ENCODE measurements around the gene CSF3.

The CSF3 gene

DNA sequence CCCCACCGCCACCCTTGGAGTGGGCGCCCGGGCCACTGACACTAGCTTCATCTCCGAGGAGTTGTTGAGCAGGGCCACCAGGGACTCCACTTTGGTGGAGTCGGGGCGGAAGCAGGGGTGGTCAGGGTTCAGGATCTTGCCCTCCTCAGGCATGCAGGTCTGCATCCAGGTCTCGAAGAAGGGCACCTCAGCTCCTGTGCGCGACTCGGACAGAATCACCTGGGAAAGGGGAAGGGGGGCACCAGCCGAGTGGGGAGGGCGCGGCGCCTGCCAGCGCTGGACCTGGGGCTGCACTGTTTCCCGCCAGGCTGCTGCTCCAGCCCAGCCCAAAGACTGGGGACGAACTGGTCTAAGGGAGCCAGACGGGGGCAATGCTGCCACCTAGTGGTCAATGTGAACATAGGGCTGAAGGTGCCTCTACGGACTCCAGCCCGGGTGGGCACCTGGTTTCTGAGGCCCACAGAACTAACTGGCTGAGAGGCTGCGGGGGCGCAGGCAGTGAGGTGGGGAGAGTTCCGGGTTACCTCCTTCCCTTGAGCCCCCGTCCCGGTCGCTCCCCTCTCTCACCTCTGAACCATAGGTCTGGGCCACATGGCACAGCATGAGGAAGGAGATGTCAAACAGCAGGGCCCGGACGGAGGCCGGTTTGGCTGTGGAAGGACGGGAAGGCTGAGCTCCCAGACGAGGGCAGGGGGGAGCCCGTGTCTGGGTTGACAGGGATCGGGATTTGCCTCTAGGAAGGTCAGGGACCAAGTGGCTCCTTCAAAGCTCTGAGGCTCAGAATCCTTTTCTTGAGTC, 11.8 kb downstream of the CSF3 start:
- peak; percentile 99 for ATAC-seq
- TF ChIP-seq, protein P1, sequence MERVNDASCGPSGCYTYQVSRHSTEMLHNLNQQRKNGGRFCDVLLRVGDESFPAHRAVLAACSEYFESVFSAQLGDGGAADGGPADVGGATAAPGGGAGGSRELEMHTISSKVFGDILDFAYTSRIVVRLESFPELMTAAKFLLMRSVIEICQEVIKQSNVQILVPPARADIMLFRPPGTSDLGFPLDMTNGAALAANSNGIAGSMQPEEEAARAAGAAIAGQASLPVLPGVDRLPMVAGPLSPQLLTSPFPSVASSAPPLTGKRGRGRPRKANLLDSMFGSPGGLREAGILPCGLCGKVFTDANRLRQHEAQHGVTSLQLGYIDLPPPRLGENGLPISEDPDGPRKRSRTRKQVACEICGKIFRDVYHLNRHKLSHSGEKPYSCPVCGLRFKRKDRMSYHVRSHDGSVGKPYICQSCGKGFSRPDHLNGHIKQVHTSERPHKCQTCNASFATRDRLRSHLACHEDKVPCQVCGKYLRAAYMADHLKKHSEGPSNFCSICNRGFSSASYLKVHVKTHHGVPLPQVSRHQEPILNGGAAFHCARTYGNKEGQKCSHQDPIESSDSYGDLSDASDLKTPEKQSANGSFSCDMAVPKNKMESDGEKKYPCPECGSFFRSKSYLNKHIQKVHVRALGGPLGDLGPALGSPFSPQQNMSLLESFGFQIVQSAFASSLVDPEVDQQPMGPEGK (CRISPR knock-in tag; IDR thresholded peaks at IDR 0.05; ENCODE audit: borderline replicate concordance), result no peak
- no peak for TF ChIP-seq PPARA (CRISPR knock-in tag; IDR thresholded peaks at IDR 0.05; ENCODE audit: borderline replicate concordance)
- TF ChIP-seq ZFP3 (CRISPR knock-in tag; IDR thresholded peaks at IDR 0.05), result no peak
- no peak for TF ChIP-seq ARNTL (CRISPR knock-in tag; IDR thresholded peaks at IDR 0.05; ENCODE audit: borderline replicate concordance, low read depth)
- no peak for TF ChIP-seq TCF4 (CRISPR knock-in tag; IDR thresholded peaks at IDR 0.05; ENCODE audit: borderline replicate concordance)
- TF ChIP-seq ZNF8 (CRISPR knock-in tag; IDR thresholded peaks at IDR 0.05), result no peak
- no peak for TF ChIP-seq SNAI2 (CRISPR knock-in tag; IDR thresholded peaks at IDR 0.05)

DNA sequence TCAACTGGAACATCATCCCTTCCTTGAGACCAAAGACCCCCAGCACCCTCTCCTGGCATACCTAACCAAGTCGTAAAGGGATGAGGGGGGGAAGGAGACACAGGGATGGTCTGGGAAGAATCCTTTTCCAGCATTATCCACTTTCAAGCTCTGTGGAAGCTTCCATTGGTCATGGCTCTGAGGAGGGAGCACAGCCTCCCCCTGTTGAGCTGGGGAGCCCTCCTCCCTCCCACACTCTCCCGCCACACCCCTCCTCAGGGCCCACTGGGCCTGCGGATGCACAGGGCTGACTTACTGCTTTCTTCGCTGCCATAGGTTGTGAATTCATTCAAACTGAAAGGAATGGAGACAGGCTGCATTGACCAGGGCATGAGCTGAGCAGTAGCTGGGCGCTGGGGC, 12.4 kb downstream of the CSF3 start:
- TF ChIP-seq, protein P1 (CRISPR knock-in tag; IDR thresholded peaks at IDR 0.05; ENCODE audit: borderline replicate concordance), result no peak
- TF ChIP-seq TOX (CRISPR knock-in tag; IDR thresholded peaks at IDR 0.05; ENCODE audit: borderline replicate concordance), result no peak
- TF ChIP-seq OSR1 (CRISPR knock-in tag; IDR thresholded peaks at IDR 0.05), result no peak
- no peak for TF ChIP-seq ZC3H10 (CRISPR knock-in tag; IDR thresholded peaks at IDR 0.05)
- no peak for TF ChIP-seq ZNF565 (CRISPR knock-in tag; conservative IDR thresholded peaks at IDR 0.05; ENCODE audit: low read depth)
- TF ChIP-seq, protein P2, sequence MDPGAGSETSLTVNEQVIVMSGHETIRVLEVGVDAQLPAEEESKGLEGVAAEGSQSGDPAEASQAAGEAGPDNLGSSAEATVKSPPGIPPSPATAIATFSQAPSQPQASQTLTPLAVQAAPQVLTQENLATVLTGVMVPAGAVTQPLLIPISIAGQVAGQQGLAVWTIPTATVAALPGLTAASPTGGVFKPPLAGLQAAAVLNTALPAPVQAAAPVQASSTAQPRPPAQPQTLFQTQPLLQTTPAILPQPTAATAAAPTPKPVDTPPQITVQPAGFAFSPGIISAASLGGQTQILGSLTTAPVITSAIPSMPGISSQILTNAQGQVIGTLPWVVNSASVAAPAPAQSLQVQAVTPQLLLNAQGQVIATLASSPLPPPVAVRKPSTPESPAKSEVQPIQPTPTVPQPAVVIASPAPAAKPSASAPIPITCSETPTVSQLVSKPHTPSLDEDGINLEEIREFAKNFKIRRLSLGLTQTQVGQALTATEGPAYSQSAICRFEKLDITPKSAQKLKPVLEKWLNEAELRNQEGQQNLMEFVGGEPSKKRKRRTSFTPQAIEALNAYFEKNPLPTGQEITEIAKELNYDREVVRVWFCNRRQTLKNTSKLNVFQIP (CRISPR knock-in tag; IDR thresholded peaks at IDR 0.05; ENCODE audit: borderline replicate concordance, low read depth), result no peak
- no peak for TF ChIP-seq PPARA (CRISPR knock-in tag; IDR thresholded peaks at IDR 0.05; ENCODE audit: borderline replicate concordance)
- TF ChIP-seq ZNF8 (CRISPR knock-in tag; IDR thresholded peaks at IDR 0.05), result no peak
- TF ChIP-seq ARNTL (CRISPR knock-in tag; IDR thresholded peaks at IDR 0.05; ENCODE audit: borderline replicate concordance, low read depth), result no peak
- TF ChIP-seq ESRRG (CRISPR knock-in tag; IDR thresholded peaks at IDR 0.05), result no peak
- TF ChIP-seq TCF4 (CRISPR knock-in tag; IDR thresholded peaks at IDR 0.05; ENCODE audit: borderline replicate concordance), result no peak
- TF ChIP-seq ZFP30 (CRISPR knock-in tag; IDR thresholded peaks at IDR 0.05), result no peak
- TF ChIP-seq CSDC2 (CRISPR knock-in tag; IDR thresholded peaks at IDR 0.05), result no peak
- no peak for TF ChIP-seq CREB5 (CRISPR knock-in tag; IDR thresholded peaks at IDR 0.05; ENCODE audit: low read depth)
- TF ChIP-seq GLIS3 (CRISPR knock-in tag; IDR thresholded peaks at IDR 0.05), result no peak
- peak; percentile 4; the same call in 1 of the 3 replicates for ATAC-seq

- no peak for ATAC-seq
- TF ChIP-seq ISL1 (CRISPR knock-in tag; IDR thresholded peaks at IDR 0.05), result no peak
- TF ChIP-seq ZNF70 (CRISPR knock-in tag; IDR thresholded peaks at IDR 0.05), result no peak
- TF ChIP-seq, protein P1 (CRISPR knock-in tag; IDR thresholded peaks at IDR 0.05; ENCODE audit: borderline replicate concordance), result no peak
- no peak for TF ChIP-seq ESRRG (CRISPR knock-in tag; IDR thresholded peaks at IDR 0.05)
- TF ChIP-seq ZNF8 (CRISPR knock-in tag; IDR thresholded peaks at IDR 0.05), result no peak
These were observed 13.4 kb downstream of the CSF3 start for GRCh38 chr17:40028595-40028994.

Measured in SK-N-SH treated with all-trans-retinoic acid at 6 μM for 48 hours (cell line).